HG02981 (cell line): ENCODE measurements around the gene PSG6.
"Not testable (repeated sequence)": the region's sequence is repeated elsewhere in the genome, so short reads cannot be mapped to it uniquely, and the experiment has no call there.

Source experiments
- ATAC-seq: cut with Tn5 transposase; IDR thresholded peaks from one replicate; pipeline ENCODE4 v1.9.1; 2021; ENCODE audit warnings: mild to moderate bottlenecking, moderate library complexity; ENCODE audit not compliant: unreplicated experiment

The PSG6 gene

DNA sequence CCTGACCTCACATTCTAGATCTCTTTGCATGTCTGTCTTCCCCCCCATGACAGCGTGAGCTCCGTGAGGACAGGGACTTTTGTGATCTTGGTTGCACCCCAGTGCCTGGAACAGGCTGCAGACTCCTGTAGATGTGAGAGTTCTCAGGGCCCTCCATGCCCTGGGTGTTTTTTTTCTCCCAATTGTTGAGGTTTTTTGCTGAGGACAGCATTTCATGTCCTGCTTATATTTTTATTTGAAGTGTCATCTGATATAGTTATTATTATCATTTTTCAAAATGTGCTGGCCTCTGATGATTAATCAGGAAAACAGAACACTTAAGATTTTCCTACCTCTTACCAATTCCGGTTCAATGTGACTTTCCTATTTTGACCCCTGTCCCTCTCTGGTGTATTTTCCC is 62.9 kb downstream of the PSG6 start:
- not testable (repeated sequence) for ATAC-seq

DNA sequence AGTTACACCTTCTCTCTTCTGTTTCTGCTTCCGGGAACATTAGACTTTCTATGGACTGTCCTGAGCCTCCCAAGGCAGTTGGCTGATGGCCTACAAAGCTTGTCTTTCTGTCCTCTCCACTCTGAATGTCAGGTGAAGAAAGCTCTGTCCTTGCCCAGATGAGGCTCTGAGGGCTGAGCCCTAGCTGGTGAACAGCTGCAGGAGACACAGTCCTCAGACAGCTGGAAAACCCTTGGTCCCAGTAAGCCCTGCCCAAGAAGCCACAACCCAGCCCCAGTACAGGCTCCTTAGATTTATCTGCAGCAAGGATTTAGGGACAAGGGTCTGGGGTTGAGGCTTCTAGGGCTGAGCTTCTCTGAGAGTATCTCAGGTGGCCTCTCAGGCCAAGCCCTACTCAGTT is 64.5 kb downstream of the PSG6 start:
- not testable (repeated sequence) for ATAC-seq

DNA sequence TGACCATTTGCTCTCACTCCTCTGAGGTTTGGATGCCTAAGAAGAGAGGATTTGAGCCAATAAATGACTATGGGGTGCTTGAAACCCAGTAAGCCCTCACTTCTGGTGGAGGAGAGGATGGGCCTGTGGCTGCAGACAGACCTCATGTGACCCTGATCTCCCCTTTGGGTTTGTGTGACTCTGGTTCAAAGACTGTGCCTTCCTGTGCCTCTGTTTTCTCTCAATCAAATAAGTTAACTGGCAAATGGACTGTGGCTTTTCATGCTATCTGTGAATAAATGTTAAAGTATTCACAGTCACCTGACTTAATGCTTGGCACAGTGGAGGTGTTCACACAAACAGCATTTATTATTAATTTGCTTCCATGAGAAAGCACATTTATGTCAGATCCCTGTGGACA is 64.9 kb downstream of the PSG6 start:
- not testable (repeated sequence) for ATAC-seq
